ENCODE data around the gene HOXB8.

DNA sequence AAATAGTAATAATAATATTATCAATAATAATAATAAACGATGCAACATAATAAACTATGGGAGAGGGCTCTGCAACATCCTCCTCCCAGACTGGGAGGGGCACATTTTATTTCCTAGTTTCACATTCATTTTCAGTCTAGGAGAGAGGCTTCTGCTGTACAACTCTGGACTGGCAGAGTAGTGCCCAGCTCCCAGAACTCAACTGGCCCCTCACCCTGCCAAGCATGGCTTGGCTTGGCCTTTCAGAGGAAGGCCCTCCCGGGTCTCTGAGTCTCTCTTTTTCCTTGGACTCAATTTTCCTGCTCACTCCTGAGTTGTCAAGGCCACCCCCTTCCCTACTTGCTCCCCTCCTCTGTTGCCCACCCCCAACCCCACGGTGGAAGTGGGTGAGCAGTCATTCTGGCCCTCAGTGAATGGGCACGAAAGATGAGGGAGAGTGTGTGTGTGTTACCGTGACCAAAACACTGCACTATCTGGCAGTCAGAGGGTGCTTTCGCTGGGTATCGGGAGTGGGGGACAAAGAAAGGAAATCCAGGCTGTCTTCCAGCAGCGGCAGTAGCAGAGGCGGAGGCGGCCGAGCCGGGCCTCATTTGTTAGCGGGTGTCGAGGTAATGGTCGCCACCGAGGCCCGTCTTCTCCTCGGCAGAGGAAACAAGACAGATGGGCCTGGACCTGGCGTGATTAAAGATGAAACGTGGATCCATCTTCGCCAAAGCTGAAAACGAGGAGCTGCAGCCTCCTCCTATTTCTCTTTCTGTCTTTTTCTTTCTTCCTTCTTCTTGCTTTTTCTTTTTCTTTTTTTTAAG lies 39.2 kb downstream of the HOXB8 start:
- no peak for TF ChIP-seq CTCF (IDR thresholded peaks at IDR 0.05; ENCODE audit: insufficient read depth, low read depth, low read length)
- no peak for TF ChIP-seq EZH2 (IDR thresholded peaks at IDR 0.05; ENCODE audit: insufficient read depth, low read length)

Measured in astrocyte (in vitro differentiated cells and primary cell).